ENCODE results near the gene MRPL17.

- TF ChIP-seq CTCF (conservative IDR thresholded peaks at IDR 0.05) (no peak), ZFX (IDR thresholded peaks at IDR 0.05) (no peak)
These were observed 10.4 kb upstream of the MRPL17 start for GRCh38 chr11:6693342-6694228.

Measured in C4-2B (cell line).